NCI-H2029 treated with DMSO at 0.1 percent for 48 hours (cell line): ENCODE results near the gene NIPAL4.
"Not testable (repeated sequence)": the region's sequence is repeated elsewhere in the genome, so short reads cannot be mapped to it uniquely, and the experiment has no call there.

Source experiments
- DNase-seq: peaks from one replicate; lab custom pipeline; 2025; lab: John Stamatoyannopoulos, UW

The NIPAL4 gene

DNA sequence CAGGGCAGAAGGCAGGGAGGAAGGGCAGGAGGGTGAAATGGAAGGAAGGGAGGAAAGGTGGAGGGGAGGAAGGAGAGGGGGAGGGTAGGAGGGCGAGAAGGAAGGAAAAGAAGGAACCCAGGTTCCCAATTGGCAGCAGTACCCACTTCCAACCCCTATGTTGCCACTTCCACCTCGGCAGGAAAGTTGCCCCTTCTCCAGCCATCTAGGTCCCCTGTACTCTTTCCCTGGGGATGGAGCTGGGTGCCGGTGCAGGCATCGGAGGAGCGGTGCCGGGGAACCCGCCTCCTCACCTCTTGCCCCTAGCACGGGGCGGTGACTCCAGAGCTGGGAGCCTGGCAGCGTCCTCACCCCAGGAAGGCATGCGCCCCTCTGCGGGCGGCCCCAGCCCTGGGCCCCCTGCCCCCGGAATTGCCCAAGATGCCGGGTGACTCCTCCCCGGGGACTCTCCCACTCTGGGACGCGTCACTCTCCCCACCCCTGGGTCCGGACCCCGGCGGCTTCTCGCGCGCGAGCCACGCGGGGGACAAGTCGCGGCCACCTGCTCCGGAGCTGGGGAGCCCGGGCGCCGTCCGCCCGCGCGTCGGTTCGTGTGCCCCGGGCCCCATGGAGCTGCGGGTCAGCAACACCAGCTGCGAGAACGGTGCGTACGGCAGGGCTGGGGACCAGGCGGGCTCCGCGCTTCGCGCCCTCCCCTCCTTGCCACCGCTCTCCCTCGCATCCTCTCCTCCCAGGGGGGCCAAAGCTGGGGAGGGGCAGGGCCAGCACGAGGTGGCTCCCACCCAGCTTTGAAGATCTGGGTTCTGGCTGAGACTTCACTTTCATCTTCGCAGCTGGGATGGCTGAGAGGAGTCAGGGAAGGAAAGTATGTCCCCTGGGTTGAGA is at the start of gene NIPAL4:
Gene NIPAL4 (plus strand): TSS at position 499 of the 885 bp plus-strand sequence. CDS start 108 bp downstream, at position 607.
- no peak for DNase-seq

DNA sequence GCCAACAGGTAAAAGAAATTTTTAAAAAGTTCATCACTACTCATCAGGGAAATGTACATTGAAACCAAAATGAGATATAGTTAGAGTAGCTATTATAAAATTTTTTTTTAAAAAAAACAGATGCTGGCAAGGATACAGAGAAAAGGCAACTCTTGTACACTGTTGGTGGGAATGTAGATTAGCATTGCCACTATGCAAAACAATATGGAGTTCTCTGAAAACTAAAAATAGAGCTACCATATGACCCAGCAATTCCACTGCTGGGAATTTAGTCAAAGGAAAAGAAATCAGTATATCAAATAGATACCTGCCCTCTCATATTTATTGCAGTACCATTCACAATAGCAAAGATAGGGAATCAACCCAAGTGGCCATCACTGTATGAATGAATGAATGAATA is 44.2 kb upstream of the NIPAL4 start:
- no peak for DNase-seq

DNA sequence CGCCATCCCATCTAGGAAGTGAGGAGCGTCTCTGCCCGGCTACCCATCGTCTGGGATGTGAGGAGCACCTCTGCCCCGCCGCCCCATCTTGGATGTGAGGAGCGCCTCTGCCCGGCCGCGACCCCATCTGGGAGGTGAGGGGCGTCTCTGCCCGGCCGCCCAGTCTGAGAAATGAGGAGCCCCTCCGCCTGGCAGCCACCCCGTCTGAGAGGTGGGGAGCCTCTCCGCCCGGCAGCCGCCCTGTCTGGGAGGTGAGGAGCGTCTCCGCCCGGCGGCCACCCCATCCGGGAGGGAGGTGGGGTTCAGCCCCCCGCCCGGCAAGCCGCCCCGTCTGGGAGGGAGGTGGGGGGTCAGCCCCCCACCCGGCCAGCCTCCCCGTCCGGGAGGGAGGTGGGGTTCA is 40.5 kb upstream of the NIPAL4 start:
- not testable (repeated sequence) for DNase-seq

DNA sequence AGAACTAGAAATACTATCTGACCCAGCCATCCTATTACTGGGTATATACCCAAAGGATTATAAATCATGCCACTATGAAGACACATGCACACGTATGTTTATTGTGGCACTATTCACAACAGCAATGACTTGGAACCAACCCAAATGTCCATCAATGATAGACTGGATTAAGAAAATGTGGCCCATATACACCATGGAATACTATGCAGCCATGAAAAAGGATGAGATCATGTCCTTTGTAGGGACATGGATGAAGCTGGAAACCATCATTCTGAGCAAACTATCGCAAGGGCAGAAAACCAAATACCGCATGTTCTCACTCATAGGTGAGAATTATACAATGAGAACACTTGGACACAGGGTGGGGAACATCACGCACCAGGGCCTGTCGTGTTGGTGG is 30.1 kb upstream of the NIPAL4 start:
- not testable (repeated sequence) for DNase-seq

DNA sequence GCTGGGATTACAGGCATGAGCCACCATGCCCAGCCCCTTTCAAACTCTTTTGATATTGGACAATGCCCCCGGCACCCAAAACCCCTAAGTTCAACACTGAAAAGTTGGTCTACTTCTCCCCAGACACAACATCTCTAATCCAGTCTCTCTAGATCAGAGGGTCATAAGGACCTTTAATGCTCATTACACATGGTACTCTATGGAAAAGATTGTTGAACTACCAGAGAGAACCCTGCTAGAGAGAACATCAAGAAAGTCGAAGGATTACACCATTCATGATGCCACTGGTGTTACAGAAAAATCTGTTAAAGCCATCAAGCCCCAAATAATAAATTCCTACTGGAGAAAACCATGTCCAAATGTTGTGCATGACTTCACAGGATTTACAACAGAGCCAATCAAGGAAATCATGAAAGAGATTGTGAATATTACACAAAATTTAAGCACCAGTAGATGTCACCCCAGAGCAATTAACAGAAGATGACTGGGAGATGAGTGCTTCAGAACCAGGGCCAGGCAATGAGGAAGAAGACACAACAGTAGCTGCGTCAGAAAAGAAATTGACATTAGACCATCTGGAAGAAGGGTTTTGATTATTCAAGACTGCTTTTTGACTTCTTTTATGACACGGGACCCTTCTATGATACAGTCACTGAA is 28.3 kb upstream of the NIPAL4 start:
- DNase-seq: no peak

DNA sequence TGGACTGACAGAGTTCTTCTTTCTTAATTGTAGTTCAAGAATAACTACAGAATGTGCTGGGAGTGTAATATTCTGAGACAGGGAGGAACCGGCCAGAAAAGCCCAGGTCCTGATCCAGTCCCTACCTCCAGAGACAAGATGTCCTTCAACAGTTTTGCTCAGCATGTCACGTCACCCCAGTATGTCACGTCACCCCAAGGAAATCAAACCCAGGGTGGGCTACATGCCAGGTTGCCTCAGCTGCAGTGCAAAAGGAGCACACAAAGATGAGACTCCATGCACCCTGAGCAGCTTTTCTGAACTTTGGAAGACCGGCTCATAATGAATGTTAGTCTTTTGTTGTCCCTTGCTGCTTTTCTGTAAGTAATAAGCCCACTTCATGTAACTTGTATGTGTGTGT is 25.9 kb upstream of the NIPAL4 start:
- no peak for DNase-seq

DNA sequence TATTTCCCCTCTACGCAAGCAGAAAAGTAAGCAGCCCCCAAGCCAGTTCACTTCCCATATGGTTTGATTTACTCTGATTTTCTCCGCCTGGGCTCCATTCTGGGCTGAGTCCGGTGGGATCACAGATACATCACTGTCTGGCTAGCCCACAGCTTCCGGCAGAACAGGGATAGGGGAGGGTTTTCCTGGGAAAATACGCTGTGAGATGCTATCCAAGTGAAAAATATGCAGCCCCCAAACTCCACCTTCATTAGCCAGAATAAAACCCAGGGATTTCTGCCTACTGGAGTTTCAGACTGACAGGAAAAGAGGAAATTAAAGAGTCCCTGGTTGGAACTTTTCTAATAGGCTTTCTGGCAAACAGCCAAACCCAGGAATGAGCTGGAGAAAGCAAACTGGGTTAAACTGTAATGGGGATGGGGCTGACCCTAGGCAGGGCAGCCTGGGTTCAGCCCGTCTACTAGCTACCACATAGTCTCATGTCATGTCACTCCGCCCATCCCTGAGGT is 16.9 kb upstream of the NIPAL4 start:
- no peak for DNase-seq

DNA sequence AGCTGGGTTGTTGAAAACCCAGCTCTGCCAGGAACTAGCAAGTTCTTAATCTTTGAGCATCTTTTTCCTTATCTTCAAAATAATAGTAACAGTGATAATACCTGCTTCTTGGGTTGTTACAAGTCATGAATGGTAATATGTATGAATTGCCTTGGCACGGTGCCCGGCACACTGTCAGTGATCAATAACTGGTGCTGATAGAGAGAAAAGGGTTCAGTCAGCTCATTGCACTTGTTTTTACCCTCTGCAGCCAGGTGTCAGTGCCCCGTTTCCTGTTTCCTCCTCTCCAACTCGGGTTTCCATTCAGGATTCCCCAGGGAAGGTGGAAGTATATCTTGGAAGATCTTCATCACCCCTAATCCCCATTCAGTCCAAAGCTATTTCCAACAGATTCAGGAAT is 15.8 kb upstream of the NIPAL4 start:
- DNase-seq: no peak

DNA sequence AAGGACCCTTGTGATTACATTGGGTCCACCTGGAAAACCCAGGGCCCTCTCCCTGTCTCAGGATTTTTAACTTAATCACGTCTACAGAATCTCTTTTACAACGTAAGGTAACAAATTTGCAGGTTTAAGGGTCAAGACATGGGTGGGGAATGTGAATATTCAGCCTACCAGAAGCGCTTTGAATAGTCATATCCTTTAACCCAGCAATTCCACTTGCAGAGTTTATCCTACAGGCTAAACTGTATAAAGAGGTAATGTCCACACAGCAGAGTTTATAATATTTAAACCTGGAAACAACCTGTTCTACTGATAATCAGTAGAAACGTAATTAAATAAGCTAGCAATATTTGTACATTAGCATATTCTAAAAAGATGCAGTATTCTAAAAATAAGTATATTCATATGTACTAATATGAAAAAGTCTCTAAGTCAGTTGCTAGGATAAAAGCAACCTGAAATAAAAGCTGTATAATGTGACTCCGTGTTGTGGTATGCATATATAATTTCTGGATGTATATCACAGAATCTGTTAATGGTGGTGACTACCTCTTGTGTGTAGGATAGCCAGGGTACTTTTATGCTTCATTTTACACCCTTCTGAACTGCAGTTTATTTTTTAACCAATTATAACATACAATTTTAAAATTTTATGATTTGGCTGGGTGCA is 14.1 kb upstream of the NIPAL4 start:
- no peak for DNase-seq

DNA sequence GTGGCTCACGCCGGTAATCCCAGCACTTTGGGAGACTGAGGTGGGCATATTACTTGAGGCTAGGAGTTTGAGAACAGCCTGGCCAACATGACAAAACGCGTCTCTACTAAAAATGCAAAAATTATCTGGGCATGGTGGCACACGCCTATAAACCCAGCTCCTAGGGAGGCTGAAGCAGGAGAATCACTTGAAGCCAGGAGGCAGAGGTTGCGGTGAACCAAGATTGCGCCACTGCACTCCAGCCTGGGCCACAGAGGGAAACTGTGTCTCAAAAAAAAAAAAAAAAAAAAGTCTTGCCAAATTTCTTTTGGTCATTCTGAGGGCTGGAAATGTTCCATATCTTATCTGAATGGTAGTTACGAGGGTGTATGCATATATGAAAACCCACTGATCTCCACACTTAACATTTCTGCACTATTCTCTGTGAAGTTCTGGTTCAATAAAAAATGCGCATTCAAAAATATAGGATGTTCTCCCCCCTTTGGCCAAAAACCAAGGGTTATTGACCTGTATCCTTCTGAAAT is 13.5 kb upstream of the NIPAL4 start:
- DNase-seq: no peak

DNA sequence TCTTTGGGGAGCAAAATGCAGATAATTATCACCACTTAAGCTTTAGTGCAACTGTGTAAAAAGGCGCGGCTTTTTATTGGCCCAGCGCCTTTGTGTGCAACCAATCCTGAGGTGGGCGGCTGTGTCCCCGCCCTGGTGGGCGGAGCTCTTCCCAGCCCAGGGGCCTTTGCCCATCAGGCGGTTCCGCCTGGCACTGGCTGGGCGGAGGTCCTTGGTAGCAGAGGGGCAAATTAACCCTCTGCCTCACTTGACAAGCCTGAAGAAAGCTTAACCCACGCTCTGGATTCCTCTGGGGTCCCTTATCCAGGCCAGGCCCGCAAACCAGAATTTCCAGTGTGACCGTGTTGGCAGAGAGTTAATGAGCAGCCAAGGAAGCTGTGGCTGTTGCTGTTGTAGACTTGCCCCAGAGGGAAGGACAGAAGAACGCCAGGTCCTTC is 12.8 kb upstream of the NIPAL4 start:
- DNase-seq: no peak

DNA sequence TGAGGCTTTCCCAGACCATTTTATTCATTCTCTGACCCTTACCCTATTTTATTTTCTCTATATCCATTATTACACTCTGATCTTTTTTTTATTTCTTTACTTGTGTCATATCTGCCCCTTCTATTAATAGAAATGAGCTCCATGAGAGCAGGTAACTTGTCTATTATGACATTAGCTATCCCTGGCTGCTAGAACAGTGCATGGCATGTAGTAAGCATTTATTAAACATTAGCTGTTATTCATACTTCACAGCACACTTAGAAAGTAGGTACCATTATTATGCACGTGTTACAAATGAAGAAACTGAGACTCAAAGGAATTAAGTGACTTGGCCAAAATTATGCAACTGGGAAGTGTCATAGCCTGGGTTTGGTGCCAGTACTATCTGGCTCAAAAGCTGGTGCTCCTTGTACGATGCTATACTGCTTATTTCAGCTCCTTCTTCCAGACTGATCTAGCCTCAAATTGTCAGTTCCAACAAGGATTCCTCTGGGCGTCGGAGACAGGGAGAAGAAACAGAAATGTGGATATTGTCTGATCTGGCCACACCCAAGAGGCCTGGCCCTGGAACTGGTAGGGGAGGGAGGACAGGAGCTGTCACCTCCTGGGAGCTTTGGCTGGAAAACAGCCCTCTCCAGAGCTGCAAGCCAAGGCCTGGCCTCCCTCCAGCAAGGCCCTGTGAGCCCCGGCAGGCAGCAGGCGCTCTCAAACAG is 10.8 kb upstream of the NIPAL4 start:
- no peak for DNase-seq

DNA sequence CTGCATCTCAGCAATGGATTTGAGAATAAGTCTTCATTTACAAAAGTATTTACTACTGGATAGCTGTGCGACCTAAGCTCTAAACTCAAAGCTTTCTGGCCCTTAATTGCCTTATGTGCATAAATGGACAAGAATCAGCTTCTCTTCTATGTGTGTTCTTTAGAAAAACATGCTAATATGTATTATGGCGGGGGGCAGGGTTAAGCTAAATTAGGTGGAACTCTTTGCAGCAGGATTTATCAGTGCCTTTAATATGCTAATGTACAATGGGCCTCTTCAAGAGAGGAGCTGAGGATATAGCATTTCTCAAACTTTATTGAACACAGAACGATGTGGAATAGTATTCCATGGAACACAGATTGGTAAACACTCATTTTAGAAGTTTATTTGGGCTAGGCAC is 10.0 kb upstream of the NIPAL4 start:
- no peak for DNase-seq

DNA sequence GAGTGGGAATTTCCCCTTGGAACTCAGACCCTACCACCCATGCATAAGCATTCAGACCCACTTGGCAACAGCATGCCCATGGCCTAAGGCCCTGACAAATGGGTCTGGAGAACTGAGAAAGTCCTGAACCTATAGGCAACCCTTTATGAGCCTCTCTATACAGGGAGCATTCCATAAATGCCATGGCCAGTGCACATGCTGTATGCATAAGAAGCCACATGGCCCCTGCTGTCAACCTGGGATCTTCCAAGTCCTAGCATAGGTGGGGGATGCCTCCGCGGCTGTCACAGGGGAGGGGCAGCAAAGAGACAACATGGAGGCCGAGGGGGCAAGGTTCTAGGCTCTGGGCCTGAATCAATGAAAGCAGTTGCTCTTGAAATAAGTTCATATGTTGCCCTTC is 8.2 kb upstream of the NIPAL4 start:
- no peak for DNase-seq

DNA sequence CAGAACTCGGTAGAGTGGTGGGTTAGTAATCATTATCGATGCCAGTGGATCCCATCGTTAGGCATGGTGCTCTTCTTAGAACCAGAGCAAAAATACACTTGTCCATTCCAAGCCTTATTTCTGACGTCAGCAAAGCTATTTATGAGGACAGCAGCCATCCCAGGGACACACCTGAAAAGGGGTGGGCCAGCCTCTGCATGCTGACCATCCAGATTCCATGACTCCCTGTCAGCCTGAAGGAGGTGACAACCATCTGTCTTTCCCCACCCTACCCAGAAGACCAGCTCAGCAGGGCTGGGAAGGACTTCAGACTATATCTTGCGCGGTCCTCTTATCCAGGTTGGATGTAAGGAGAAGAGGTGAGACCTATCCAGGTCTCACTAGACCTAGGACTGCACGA is 5.7 kb upstream of the NIPAL4 start:
- DNase-seq: no peak

DNA sequence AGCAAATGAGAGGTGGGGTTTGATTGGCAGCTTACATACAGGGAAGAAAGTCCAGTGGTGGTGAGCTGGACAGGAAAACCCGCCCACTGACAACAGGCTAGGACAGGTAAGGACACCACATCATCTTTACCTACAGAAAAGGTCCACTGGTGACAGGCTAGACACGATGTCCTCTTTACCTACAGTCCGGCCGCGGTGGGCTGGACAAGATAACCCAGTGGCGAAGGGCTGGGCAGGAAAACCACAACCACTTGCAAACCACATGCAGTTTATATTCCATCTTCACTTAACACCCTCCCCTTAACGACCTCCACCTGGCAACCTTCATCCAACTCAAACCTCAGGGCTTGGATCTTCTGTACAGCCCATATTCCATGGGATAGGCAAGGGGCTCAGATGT is 5.0 kb upstream of the NIPAL4 start:
- DNase-seq: no peak

DNA sequence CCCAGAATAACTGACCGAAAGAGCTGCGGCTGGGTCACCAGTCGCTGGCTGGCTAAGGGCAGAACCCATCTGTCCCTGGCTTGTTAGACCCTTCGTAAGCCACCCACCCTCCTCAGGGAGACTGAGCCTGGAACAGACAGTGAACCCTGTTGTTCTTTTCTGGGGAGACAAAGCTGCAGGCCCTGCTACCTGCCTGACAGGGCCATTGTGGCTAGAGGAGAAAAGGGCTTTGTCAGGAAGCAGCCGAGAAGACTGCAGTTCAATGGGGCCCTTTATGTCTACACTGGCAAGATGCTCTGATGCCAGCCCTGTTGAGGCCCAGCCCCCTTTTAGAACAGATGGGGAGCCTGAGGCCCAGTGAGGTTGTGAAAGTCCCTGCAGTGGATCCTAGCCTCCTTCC is 3.7 kb upstream of the NIPAL4 start:
- DNase-seq: no peak

DNA sequence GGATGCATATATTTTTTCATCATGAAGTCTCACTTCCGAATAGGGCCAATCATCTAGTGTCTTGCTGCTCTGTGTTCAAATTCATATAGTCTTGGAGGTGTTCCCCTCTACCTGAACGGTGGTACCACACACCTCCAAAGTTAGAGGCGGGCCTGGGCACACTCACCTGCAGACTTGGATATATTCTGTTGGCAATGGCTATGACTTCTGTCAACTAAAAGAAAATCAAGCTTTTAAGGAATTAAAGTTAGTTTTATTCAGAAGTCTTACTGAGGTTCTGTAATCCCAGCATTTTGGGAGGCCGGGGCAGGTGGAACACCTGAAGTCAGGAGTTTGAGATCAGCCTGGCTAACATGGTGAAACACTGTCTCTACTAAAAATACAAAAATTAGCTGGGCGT is 2.6 kb upstream of the NIPAL4 start:
- DNase-seq: no peak

DNA sequence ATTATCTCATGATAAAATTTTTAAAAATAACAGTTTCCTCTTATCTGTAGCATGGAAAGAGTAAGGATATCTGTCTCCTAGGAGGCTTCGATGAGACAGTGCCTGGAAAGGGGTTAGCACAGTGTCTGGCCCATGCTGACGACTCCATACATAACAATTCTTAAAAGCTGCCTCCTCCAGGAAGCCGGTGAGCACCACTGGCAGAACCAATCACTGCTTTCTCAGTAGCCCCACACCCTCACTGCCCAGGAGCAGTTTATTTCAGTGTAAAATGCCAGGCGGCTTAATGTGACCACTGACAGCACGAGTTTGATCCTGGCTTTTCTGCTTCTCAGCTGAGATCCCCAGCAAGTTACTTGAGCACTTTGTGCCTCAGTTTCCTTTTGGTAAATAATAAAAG is 1.2 kb upstream of the NIPAL4 start:
- DNase-seq: no peak

DNA sequence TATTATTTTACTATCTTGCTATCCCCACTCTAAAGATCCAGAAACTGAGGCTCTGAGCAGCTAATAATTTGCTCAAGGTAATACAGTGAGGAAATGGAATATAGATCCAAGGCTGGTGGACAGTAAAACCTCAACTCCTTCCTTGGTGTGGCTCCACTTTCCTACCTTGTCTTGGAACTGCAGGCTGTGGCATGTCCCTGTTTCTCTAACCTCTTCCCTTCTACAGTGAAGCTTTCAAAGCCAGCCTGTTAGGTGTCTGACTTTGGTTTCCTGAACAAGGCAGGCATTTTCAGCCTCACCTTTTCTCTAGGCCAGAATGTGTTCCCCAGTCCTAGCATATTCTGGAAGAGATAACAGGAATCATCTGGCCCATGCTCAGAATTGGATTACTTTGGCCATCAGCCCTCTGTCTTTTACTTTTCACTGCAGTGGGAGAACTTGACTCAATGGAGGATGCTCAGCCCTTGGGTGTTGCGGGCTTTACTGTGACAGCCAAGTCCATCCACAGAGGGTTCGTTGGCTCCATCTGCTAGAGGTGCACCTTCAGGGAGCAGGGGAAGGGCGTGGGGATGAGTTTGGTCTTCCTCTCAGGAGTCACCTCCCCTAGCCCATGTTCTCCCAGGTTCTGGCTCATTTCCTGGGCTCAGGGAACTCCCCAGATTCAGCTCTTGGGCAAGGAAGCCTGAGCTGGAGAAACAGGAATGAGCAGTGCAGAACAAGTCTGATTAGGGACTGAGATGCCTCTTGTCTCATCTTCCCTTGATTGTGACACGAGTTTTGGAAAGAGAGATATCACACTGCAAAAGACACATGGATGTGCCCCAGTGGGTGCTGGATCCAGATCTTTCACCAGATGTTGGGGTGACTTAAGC is 1.1 kb downstream of the NIPAL4 start:
- DNase-seq: no peak

DNA sequence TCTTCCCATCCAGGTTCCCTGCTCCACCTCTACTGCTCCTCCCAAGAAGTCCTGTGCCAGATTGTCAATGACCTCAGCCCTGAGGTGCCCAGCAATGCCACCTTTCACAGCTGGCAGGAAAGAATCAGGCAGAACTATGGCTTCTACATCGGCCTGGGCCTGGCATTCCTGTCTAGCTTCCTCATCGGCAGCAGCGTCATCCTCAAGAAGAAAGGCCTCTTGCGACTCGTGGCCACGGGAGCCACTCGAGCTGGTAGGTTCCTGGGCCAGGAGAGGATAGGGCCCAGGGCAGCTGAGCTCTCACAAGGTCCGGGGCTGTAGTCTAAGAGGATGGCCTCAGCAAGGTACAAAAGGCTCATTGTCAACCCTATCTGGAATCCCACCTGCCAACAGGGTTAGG is 3.1 kb downstream of the NIPAL4 start:
- no peak for DNase-seq
